ENCODE results near the gene LDHAL6B.

GRCh38 chr15:59245559-59245958, 38.9 kb downstream of the LDHAL6B start:
- TF ChIP-seq EP300 (IDR thresholded peaks at IDR 0.05; ENCODE audit: borderline replicate concordance in 1 of 2, low read depth in 1 of 2, low read length in 1 of 2) (no peak; a peak in 1 of 4 replicates), POLR2AphosphoS5 (IDR thresholded peaks at IDR 0.05; ENCODE audit: low read depth, low read length) (no peak), SIN3A (IDR thresholded peaks at IDR 0.05; ENCODE audit: borderline replicate concordance, low read depth, low read length) (no peak), REST (IDR thresholded peaks at IDR 0.05; ENCODE audit: low read depth, low read length) (no peak), MAX (IDR thresholded peaks at IDR 0.05; ENCODE audit: low read depth) (no peak), CTCF (IDR thresholded peaks at IDR 0.05) (no peak), MXI1 (IDR thresholded peaks at IDR 0.05; ENCODE audit: low read depth, low read length) (no peak), RCOR1 (IDR thresholded peaks at IDR 0.05; ENCODE audit: low read length) (no peak), CHD2 (IDR thresholded peaks at IDR 0.05; ENCODE audit: low read length, partially characterized antibody) (no peak)
